Inflammatory macrophage treated with lipopolysaccharide for 1 hour (primary cell): ENCODE results near the gene AXIN2.
"Not testable (repeated sequence)": the region's sequence is repeated elsewhere in the genome, so short reads cannot be mapped to it uniquely, and the experiment has no call there.

Experiments used
- DNase-seq, 2 donors: peaks; one replicate each; pipeline ENCODE4 v3.0.0-alpha.2; 2020 to 2022

Gene AXIN2

DNA sequence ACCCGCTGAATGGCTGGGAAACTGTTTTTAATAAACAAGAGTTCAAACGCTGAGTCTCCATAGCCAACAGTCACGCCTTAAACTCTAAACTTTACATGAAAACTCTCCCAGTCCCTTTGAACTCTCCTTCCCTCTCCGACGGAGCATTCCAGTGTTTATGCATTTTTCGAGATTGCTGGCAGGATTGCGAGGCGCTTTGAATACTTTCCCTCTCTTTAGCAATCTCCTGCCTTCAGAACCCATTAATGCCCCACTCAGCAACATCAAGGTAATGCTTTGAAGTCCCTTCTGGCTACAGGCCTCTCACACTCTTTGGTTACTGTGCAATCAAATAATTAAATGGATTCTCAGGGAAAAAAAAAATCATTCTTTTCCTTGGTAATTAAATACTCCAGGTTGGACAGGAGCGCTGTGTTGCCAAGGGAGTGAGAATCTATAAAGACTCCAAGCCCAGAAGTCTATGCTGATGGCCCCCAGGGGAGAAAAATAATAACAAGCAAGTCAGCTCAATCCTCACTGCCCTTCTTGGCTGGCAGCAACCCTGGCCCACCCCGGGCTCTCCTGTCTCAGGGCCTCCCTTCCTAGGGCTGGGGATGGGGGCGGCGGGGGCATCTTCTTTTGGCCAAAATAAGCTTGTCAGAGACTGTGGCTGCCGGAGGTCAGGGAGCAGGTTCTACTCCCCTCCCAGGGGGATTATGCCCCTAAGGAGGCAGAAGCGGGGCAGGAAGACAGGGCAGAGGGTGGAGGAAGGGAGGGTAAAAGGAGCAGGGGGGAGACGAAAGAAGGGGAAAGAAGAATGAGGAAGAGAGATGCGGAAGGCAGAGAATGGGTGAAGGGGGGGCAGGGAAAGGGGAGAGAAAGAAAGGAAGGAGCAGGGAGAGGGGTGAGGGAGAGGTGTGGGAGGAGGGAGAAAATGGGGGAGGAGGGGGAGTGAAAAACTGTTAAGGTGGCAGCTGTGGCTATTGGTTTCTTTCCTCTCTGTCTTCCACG lies 45.2 kb downstream of the AXIN2 start:
- DNase-seq: no peak

DNA sequence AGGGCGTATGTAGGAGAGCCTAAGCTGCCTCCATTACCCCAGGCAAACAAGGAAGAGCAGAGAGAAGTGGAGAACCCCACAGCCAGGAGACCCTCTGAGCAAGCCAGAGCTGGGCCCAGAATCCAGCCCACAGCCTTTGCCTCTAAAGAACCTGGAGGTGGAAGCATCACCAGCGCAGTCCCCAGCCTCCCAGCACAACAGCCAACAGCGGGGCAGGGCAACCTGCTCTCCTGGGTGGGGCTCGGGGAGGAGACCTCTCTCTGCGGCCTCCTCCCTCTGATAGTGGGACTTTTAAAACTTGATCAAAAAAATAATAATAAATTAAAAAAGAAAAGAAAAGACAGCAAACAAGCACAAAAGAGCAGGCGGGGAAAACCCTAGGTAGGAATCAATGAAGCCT lies 45.9 kb downstream of the AXIN2 start:
- DNase-seq: no peak

DNA sequence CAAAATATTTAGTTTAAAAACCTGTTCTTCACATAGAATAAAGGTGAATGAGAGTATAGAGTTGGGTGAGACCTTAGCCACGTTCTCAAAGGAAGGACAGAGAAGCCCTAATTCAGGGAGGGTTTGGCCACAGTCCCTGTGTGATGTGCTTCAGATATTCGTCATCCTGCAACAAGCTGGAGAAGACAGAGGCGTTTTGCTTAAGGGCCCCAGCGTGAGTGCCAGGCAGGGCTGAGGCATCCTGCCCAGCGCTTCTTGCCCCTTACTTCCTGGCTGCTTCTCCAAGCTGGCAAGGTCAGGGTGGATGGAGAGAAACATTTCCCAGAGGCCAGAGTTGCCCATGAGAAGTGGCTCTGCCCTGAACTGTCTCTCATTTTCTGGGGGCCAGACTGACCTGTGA lies 46.9 kb downstream of the AXIN2 start:
- no peak for DNase-seq

DNA sequence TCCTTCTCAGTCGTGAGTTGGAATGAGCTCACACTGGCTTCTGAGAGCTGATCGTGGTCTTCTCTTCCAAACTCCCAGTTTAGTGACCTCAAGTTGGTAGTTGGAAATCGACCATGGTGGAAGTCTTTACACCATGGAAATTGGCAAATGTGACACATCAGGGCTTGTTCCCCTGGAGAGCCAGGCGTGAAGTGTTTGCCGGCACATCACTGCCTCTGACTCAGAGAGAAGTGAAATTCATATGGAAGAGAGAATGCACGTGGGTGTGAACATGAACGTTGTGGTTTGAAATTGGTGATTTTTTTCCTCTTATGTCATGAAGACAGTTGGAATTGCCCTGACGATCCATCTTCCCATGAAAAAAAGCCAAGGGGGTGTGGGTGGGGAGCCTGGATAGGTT lies 47.4 kb downstream of the AXIN2 start:
- DNase-seq: no peak

GRCh38 chr17:65511316-65511715 lies 50.1 kb downstream of the AXIN2 start:
- no peak for DNase-seq

DNA sequence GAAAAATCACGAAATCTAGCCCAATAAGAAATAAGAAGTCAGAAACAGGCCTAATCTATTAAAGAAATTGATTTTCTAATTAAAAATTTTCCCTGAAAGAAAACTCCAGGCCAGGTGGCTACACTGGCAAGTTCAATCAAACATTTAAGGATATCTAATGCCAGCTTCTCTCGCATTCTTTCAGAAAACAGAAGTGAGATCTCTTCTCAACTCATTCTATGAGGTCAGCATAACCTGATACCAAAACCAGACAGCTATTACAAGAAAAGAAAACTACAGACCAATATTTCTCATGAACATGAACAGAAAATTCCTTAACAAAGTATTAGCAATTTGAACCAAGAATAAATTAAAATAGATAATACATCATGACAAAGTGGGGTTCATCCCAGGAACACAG lies 52.4 kb downstream of the AXIN2 start:
- DNase-seq: no peak

GRCh38 chr17:65504673-65505072 lies 56.8 kb downstream of the AXIN2 start:
- not testable (repeated sequence) for DNase-seq

DNA sequence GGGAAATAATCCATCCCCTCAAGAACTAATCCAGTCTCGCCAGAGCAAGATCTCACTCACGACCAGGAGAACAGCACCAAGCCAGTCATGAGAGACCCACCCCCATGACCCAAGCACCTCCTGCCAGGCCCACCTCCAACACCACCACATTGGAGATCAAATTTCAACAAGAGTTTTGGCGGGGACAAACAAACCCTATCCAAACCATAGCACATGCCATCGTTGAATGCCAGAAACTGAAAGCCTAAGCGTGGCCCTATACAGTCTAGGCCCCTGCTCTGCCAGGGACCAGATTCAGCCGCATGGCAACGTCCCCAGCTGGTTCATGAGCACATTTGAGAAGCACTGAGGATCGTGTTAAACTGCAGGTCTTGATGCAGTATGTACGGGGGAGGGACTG lies 57.3 kb downstream of the AXIN2 start:
- no peak for DNase-seq

- DNase-seq: no peak
These were observed 57.9 kb downstream of the AXIN2 start for GRCh38 chr17:65503557-65503956.

DNA sequence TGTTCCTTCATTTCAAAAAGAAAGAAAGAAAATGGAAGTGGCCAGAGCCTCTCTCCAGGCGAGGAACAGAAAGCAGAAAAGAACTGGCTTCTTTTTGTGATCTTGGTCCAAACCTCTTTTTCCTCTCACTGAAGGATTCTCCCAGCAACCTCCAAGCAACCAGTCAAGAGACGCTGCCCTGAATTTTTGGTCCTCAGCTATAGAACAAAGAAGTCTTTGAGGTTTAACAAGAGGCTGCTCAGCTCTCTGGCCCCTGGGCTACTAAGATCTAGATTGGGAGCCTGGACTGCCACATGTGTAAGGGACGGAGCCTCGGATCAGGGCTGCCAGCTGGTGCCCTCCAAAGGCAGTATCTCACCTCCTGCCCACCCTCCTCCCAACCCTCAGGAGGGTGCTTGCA lies 62.6 kb downstream of the AXIN2 start:
- no peak for DNase-seq

DNA sequence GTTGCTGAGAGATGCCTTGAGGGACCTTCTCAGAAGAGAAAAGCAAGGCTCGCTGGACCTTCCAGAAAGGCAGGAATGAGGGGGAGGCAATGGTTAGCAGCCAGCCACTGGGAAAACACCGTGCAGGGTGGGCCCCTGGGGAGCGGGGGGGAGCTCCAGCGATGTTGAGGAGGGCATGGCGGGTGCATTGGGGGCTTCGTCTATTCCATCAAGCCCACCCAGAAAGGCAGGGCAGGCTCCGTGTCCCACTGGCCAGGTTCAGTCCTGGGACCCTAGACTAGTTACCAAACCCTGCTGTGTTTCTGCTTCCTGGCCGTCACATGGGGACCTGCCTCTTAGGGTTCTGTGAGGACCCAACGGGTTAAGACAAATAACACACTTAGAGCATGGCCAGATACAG lies 64.6 kb downstream of the AXIN2 start:
- DNase-seq: no peak

- no peak for DNase-seq
These were observed 66.1 kb downstream of the AXIN2 start for GRCh38 chr17:65495122-65496055.

GRCh38 chr17:65489413-65490155 lies 71.9 kb downstream of the AXIN2 start:
- DNase-seq: no peak

DNA sequence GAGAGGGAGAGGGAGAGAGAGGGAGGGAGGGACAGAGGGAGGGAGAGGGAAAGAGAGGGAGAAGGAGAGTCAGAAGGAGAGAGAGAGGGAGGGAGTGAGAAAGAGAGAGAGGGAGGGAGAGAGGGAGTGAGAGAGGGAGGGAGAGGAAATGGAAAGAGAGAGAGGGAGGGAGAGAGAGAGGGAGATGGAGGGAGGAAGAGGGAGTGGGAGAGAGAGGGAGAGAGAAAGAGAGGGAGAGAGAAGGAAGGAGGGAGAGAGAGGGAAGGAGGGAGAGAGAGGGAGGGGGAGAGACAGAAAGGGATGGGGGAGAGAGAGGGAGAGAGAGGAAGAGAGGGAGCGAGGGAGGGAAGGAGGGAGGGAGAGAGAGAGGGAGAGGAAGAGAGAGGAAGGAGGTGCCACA lies 72.8 kb downstream of the AXIN2 start:
- DNase-seq: no peak

- DNase-seq: no peak
These were observed 73.5 kb downstream of the AXIN2 start for GRCh38 chr17:65487990-65488389.

- no peak for DNase-seq
These were observed 74.3 kb downstream of the AXIN2 start for GRCh38 chr17:65487161-65487560.

GRCh38 chr17:65485388-65486299 lies 75.8 kb downstream of the AXIN2 start:
- DNase-seq: no peak

- not testable (repeated sequence) for DNase-seq
These were observed 77.0 kb downstream of the AXIN2 start for GRCh38 chr17:65484405-65484804.

DNA sequence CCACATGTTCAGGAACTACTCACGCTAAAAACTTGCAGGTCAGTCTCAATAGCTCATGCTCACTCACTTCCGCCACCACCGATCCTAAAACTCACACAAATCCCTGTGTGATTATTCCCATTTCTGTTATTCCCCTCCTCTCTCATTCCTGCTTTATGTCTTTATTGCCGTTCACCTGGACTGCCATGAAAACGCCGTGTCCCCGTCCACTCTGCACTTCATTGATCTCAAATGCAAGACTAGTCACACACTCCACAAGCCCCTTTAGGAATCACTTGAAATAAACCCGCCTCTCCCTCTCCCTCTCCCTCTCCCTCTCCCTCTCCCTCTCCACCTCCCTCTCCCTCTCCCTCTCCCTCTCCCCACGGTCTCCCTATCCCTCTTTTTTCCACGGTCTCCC lies 78.0 kb downstream of the AXIN2 start:
- DNase-seq: no peak

DNA sequence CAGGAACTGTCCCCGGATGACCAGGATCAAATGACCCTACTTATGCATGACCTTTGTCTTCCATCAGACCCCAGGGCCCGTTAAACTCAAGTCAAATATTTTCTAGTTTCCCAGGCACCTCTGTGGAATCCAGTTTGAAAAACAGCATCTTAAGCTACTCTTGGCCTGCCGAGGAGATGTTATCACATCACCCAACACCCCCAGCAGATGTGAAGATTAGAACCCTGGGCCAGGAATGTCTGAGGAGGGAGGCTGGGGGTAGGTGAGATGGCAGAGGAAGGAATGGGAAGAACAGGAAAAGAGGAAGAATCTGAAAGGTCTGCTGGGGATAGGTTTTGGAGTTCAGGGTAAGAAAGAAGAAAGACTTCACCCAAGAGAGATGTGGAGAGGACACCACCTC lies 79.2 kb downstream of the AXIN2 start:
- DNase-seq: no peak

- no peak for DNase-seq
These were observed 82.2 kb downstream of the AXIN2 start for GRCh38 chr17:65479282-65479681.
